ENCODE results near the gene WASF3. TPM values are rescaled to one million over a fixed set of nuclear protein-coding genes. Genes with fewer than 3 reads are reported as not detected.

The WASF3 gene
- total RNA-seq, 1 donor from 2014 or later, result 27.1 TPM

DNA sequence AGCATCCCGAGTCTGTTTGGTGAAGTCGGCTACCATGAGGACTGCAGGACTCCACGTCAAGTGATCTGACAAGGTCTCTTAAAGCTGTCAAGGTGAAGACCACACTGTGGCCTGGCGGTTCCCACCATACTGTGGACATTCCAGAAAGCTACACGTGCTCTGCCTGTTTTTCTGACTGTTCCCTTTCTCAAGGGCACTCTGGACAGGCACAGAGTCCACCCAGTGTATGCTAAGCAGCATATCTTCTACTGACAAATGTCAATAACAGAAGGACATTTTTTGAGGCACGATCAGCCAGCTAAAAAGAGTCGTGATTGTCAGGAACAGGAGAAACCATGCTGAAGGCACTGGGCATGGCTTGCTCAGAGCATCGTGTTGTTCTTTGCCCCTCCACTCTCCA lies 12.8 kb upstream of the WASF3 start:
- DNase-seq (ENCODE audit: low spot score), result no peak

DNA sequence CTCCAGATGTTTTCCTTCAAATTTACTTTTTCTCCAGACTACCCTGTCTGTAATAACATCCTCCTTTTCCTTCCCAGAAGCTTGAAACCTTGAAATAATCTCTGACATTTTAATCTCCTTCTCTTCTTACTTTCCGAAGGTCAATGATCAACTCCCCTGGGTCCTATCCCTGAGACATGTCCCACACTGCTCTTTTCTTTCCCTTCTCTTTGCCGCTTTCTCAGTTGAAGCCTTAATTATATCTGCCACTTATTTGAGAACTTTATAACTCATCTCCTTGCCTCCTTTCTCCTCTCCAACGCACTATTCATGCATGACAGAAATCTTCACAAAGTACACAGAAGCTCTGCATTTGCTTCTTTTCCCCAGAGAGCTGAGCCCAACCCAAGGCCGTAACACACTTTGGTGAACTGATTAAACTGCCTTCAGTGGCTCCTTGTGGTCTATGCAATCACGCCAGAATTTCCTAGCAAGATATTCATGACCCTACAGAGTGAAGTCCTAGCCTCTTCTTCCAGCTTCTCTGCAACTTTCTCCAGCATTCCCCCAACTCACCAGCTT lies 9.2 kb upstream of the WASF3 start:
- no peak for DNase-seq (ENCODE audit: low spot score)

DNA sequence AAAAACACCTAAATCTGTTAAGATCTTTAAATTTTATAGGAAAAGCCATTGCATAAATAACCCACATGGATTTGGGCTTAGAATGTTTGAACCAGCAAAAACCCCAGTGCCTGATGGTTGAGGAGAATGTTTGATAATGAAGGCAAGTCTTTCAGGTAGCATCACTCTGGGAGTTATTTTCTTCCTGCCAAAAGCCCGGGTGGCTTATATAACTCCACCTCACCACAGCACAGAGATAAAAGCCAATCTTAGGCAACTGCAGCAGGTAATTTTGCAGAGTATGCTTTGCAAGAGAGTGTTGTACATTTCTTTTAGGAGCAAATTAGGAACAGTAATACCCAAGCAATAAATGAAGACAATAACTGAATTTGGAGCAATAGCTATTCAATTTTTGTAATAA lies 7.8 kb upstream of the WASF3 start:
- DNase-seq (ENCODE audit: low spot score), result no peak

DNA sequence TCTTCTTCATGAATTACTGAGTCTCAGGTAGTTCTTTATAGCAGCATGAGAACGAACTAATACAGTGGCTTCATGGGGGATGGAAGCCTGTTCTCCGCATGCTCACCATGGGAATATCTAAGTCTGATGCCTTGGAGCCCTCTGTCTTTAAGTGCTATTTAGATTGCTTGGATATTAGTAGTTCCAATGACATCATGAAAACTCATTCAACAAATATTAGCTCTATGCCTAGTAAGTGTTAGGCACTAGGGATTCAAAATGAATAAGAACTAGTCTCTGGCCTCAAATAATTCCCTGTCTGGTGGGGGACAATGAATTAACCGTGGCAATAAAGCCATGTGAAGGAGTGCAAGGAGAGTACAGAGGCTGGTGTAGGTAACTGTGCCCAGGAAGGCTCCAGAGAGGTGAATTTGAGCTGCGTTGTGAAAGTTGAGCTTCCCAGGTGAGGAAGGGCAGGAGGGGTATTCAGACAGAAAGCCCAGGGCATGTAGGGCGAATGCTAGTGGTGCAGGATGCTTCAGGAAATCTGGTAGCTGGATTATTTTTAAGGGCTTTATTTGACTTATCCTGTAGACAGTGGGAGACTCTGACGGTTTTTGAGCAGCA lies 6.1 kb upstream of the WASF3 start:
- no peak for DNase-seq (ENCODE audit: low spot score)

DNA sequence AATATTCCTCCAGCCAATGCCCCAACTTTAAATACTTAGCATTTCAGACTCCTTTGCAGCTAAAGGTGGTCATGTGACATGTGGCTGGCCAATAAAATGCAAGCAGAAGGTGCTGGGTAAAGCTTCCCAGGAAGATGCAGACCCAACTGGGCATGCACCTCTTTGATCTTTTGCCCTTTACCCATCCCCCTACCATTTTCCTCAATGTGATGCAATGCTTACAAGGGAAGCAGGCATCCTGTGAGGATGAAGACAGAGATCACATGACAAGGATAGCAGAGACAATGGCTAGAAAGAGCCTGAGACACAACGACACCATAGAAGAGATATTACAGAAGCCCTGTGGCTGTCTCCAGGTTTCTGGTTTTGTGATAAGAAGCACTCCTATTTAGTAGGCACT lies 2.1 kb upstream of the WASF3 start:
- no peak for DNase-seq (ENCODE audit: low spot score)

DNA sequence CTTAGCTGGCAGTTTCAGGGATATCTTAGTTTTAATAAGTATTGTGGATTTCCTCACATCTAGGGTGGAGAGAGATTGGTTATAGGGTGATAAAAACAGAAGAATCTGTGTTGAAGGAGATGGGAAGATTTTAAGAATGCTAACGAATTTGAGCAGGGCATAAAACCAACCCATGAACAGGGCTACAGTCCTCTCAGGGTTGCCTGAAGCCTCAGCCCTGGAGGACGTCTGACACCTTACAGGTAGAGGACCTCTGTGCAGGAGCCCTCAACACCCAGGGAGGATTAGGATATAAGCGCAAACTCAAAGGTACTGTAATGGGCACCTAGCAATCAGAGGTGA lies 461 bp upstream of the WASF3 start:
- DNase-seq (ENCODE audit: low spot score), result no peak

DNA sequence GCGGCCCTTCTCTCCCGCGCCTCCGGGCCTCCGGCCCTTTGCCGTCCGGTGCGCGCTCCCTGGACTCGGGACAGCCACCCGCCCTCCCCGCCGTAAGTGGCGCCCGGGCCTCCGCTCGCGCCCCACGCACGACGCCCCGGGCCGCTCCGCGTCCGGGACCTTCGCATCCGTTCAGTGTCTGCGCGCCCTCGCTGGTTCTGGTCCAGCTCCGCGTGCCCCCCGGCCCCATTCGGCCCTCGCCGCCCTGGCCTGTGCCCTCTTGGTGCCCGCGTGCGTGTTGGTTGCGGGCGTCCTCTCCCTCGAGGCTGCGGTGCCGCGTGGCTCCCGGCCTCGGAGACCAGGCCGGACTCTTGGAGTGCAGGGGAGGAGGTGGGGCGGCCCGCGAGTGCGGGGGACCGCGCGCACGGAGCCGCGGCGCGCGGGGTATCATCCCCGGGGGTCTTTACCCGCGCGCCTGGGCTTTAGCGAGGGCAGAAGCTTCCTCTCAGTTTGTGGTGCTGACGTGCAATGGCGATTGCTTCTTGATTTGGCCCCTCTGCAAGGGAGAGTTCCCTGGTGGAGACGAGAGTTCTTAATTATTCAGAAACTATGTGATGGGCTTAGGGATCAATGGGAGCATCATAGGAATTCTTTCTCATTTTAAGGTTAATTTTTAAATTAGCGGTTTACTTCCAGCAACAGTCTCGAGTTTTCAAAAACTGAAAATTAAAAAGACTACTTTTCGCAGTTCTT lies 757 bp downstream of the WASF3 start:
- no peak for DNase-seq (ENCODE audit: low spot score)

DNA sequence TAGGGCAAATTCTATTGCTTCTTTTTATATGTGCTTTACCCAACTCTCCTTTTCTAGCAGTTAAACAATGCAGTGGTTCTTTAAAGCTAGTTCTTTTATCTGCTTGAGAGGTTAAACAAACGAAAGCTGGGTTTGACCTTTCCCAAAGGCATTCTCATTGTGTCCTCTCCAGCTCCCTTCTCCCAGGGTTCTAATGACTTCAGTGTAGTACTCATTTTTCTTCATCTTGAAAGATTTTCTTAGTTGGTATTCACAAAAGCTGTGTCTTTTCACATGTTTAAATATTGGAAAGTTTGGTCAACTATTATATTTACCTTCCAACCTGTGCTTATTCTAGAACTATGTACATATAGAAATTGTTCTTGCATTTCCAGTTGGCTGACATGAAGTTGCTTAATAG lies 1.5 kb downstream of the WASF3 start:
- DNase-seq (ENCODE audit: low spot score), result no peak

DNA sequence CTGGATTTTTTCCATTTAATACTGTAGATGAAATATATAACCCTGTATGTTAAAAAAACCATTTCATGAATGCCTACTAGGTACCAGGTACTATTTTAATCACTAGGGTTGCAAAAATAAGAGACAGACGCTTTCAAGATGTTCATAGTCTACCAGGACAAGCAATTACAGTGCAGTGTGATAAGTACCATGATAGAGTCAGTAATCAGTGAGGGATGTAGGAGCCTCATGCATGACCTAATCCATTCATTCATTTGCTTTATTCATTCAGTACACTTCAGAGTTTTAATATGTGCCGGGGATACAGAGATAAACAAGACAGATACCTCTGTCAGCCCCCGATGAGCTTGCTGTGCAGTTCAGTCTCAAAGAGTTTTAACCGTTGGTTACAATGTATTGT lies 3.0 kb downstream of the WASF3 start:
- no peak for DNase-seq (ENCODE audit: low spot score)

DNA sequence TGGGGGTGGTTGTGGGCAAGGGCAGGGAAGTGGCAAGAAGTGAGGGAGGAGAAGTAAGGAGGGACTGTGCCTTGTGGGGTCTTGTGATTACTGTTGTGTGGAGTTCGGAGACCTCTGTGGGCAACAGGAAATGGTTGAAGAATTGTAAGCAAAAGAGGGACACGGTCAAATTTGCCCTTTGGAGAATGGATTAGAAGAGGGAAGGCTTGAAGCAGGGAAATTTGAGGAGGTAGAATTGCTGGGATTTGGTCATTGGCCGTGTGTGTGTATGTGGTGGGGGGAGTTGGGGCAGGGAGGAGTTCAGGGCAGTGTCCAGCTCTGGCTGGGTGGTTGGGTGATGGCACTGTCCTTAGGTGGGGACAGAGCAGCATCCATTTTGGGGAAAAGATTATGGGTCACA lies 3.6 kb downstream of the WASF3 start:
- DNase-seq (ENCODE audit: low spot score), result no peak

DNA sequence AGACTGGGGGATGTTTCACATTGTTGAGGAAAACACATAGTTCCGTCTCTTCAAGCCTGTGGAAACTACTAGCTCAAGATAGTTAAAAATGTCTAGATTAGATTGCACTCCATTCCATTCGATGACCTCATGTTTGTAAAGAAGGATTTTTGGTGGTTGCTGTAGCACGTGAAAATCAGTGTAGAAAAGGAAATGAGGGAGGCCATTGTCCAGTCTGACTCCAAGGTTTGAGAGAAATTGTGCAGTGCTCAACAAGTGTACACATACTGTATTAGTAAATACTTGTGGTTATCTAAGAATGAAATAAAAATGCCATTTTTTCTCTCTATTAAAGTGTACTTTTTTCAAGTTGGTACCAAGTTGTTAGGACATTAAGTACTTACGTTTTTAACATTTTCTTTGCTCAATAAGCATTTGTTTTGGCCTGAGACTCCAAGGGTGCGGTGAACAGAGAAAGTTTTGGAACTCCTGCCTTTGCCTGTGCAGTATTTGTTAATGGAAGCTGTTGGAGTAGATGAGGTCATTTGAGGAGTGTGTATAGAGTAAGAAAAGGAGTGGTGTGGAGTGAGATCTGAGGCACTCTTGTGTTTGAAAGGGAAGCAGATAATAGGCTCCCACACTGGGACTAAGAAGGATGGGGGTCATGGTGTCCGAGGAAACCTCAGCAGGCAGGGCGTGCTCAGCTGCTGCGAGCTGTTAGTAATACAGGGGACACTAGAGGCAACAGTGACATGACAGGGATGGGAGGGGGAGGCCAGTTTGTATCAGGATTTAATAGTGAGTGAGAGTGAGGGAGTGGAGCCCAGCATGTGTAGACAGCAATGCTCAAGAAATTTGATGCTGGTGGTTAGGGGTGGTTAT lies 4.4 kb downstream of the WASF3 start:
- no peak for DNase-seq (ENCODE audit: low spot score)

DNA sequence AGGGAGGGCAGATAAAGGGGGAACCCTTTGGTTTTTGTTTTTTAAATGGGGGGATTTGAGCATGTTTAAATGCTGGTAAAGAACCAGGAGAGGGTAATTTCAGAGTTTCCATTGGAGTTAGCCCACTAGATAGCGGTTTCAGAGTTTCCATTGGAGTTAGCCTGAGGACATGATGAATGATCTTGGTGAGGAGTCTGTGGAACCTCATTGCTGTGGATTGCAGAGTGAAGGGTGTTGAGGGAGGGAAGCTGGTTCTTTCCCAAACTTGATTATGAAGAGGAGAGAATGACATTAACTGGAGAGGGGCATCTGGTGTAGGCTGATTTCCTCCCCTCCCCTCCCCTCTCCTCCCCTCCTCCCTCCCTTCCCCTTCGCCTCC lies 5.0 kb downstream of the WASF3 start:
- DNase-seq (ENCODE audit: low spot score), result no peak

DNA sequence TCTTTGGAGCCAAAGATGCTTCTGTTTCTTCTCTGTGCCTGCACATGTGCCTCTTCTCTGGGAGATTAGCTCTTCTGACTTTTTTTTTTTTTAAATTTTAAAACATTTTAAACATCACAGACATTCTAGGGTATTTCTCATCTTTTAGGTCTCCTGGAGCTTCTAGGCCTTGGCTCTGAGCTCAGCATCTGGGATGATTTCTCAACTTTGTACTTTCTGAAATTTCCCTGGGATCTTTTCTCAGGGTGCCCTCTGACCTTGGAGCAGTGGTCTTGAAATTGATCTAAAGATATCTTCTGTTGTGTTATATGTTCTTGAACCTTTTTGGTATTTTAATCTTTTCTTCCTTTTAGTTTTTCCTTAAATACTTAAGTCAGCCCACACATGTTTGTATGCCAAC lies 6.2 kb downstream of the WASF3 start:
- no peak for DNase-seq (ENCODE audit: low spot score)

DNA sequence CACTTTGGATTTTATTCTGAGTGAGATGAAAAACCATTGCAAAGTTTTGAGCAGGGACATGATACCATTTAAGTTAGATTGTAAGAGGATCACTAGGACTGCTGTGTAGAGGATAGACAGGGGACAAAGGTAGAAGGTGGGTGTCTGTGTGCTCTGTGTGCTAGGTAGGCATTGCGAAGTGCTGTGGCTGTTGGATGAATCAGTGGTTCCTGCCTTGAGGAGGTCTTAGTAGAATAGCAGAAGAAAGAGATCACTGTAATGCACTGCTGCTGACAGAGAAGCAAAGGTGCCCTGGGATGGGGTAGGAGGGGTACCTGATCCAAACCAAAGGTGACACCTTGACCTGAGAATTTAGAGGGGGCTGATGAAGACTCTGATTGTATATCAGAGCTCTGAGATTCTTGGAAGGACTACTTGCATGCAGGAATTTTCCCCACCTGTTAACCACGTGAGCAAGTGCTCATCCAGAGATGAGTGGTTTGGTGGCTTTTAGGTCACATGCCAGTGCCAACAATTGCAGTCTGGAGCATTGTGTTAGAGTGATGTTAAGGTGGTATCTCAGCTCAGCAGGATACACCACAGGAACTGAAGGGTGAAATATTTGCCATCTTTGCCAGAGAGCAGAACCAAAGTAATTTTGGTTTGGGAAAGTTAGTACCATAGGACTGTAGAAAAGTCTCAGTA lies 10.8 kb downstream of the WASF3 start:
- DNase-seq (ENCODE audit: low spot score), result no peak

DNA sequence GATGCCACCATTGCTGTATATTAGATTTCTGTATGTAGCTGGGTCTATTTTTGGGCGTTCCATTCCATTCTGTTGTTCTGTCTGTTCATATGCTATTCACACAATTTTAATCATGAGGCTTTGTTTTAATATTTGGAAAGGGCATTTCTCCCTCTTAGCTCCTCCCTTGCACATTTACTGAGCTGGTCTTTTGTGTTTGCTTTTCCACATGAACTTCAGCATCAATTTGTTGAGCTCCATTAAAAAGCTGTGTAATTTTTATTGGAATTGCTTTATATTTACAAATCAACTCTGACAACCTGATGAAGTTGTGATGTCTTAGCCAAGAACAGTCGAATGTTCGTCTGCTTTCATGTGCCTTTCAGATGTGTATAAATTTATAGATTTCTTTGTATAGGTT lies 14.0 kb downstream of the WASF3 start:
- DNase-seq (ENCODE audit: low spot score), result no peak

DNA sequence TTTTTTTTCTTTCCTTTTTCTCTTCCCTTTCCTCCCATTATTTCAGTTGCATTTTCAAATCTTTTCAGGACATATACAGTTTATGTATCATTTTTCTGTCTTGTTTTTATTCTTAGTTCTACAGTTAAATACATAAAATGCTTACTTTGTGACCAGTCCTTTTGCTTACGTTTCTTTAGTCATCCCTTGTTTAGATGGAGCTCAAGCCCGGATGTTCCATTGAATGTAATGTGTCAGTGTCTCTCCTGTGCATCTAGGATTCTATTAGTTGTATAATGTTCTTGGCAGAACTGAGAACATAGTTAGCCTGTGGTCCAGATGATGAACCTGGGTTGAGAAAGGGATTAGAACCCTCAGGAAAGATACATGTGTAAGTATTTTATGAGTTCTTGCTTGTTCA lies 17.8 kb downstream of the WASF3 start:
- DNase-seq (ENCODE audit: low spot score), result no peak

DNA sequence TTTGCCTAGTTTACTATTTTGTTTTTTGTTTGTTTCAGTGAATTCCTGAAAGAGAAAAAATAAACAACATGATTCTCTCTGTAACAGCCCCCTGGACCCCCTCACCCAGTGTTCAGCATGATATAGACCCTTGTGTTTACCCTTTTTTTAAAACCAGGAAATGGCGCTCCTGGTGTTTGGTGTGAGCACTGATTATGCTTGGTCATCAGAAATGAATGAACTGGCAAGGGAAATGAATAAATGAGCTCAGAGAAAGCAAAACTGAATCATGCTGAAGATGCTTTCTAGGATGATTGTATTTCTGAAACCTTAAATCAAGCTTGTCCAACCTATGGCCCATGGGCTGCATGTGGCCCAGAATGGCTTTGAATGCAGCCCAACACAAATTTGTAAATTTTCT lies 22.1 kb downstream of the WASF3 start:
- DNase-seq (ENCODE audit: low spot score), result no peak

DNA sequence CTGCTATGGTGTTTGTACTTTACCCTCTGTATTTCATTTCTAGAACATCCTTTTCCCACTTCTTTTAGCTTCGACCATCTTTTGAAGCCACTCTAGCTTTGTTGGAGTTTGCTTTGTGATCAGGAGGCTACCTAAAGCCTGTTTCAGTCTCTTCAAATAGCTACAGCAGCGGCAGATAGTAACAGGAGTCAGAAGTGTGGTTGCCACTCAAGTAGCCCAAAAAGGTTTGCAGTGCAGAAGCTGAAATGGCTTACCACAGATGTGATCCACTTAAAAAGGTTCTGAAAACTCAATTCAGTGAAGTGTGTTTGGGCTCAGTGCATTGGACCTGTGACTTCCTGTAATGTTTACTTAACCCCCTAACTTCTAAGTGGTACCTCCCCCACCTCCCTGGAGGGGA lies 26.2 kb downstream of the WASF3 start:
- no peak for DNase-seq (ENCODE audit: low spot score)

DNA sequence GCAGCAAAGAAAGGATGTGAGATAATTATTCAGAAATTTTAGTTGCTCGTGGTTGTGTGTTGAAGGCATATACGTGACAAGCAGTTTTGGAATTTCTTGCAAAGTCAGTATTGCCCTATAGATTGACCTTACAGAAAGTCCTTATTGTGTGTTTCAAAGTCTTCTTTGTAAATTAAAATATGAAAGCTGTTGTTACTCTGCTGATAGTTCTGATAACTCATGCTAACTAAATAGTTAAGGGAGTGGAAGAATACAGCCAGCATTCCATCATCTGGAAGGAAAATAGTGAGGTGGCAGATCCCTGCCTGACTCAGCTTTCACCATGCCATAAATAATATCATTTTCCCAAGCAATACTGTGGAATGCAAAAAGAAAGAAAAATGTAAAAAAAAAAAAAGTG lies 27.2 kb downstream of the WASF3 start:
- DNase-seq (ENCODE audit: low spot score), result no peak

DNA sequence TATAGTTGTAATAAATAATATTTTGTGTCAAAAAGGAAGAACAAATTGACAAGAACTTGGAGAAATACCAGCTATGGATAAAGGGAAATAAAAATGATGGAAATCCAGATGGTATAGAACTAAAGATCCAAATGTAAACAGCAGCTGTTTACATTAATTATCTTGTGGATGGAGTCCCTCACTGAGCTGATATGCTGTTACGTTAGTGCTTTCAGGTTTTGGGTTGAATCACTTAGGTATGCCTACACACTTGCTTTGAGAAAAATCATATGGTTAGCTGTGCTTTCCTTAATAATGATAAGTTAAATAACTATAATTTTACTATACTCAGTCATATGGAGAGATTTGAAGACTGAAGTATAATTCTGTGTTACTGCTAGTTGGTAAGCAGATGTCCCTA lies 27.7 kb downstream of the WASF3 start:
- DNase-seq (ENCODE audit: low spot score), result no peak

DNA sequence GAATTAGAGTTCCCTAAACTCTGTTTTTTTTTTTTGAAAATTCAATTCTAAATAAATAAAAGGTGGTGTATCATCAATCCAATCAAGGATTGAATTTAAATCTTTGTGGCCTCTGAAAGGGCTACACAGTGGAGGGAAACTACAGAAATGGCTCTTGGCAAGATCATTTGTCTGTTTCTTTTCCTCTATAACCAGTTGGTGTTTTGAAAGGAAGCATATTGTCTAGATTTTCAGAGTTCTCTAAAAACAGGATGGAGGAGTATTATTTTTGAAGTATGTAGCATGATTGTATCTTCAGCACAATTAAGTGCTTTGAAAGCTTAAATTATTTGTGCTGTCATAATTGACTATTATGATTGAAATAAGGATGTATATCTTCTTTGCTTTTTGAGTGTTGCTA lies 29.8 kb downstream of the WASF3 start:
- DNase-seq (ENCODE audit: low spot score), result no peak

DNA sequence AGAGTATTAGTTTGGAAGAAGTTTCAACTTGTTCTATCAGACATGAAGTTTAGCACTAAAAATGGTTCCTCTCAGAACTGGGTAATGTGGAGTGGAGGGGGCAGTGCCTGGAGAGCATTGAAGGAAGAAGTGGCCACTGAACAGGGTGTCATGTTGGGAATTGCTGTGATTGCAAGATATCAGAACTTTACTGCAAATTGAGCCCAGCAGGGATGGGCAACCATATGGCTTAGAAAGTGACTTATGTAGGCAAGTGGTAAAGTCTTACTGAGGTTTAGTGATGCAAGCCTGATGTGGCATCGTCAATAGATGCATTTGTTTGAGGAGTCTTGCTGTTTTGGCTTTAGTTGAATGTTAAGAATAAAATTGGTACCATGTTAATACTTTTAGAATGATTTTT lies 31.7 kb downstream of the WASF3 start:
- DNase-seq (ENCODE audit: low spot score), result no peak

Measured in ureter (tissue), 1 donor.